Measurements from ENCODE around the gene KRTAP5-8.
"Not testable (repeated sequence)": the region's sequence is repeated elsewhere in the genome, so short reads cannot be mapped to it uniquely, and the experiment has no call there.

DNA sequence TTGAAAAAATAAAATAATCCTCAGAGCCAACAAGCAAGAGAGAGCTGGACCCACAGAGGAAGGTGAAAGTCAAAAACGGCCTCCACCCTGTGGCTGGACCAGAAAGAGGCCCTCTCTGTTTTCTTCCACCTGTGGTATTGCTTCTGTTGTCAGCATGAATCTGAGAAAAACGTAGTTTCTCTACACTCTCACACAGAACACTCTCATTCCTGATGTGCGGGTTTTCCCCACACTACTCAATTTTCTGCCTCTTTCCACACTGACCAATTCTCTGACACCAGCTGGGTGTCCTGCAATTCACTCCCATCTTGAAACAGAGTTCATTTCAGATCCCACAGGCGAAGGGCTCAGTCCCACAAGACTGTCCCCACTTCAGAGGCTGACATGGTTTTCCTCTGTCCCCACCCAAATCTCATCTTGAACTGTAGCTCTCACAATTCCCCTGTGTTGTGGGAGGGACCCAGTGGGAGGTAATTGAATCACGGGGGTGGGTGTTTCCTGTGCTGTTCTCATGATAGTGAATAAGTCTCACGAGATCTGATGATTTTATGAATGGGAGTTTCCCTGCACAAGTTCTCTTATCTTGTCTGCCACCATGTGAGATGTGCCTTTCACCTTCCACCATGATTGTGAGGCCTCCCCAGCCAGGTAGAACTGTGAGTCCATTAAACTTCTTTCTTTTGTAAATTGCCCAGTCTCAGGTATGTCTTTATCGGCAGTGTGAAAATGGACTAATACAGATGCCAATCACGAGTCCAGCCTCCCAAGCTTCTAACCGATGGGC, 2.9 kb downstream of the KRTAP5-8 start:
- TF ChIP-seq CTCF (IDR thresholded peaks at IDR 0.05; ENCODE audit: poor library complexity); EZH2 (IDR thresholded peaks at IDR 0.05; ENCODE audit: borderline replicate concordance); EZH2phosphoT487 (IDR thresholded peaks at IDR 0.05; ENCODE audit: low read depth, severe bottlenecking, unreplicated experiment): not testable (repeated sequence)
